Measurements from ENCODE around the gene COL13A1.

The COL13A1 gene

DNA sequence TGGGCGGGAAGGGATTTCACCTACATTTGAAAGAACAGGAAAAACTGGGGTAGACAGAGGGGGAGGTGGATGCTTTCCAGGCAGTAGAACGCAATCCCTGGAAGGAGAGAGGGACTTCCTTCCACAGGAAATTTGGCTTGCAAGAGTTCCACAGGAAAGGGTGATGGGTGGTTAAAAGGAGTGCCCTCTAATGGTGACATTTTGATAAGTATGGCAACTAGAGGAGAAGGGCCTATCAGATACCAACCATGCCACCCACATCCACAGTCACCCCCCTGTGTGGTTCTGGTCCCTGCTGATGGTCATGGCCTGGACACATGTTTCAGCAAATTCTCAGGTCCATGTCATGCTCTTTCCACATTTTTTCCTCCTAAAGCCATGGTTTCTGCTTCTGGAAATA lies 27.1 kb upstream of the COL13A1 start:
- no peaks in the 10 kb centered on the region for H3K36me3 Mint-ChIP-seq
- H3K27me3 Mint-ChIP-seq, result peaks cover 1% of the 10 kb centered on the region
- H3K27ac Mint-ChIP-seq, result no peak overlapping the region
- H3K9me3 Mint-ChIP-seq (ENCODE audit: low read depth), result no peaks in the 10 kb centered on the region
- no peak overlapping the region for H3K4me3 Mint-ChIP-seq
- no peaks in the 10 kb centered on the region for H3K4me1 Mint-ChIP-seq (ENCODE audit: low read depth)

DNA sequence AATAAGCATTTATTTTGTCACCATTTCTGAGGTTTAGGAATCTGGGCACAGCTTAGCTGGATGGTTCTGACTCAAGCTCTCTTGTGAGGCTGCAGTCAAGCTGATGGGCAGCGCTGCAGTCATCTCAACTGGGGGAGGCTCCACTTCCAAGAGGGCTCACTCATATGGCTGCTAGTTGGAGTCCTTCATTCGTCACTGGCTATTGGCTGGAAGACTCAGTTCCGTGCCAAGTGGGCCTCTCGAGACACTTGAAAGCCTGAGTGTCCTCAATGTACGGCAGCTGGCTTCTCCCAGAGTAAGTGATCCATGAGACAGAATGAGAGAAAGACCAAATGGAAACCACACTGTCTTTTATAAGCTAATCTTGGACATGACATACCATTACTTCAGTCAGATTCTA lies 21.6 kb upstream of the COL13A1 start:
- H3K9me3 Mint-ChIP-seq (ENCODE audit: low read depth), result no peaks in the 10 kb centered on the region
- H3K4me1 Mint-ChIP-seq (ENCODE audit: low read depth), result no peaks in the 10 kb centered on the region
- no peaks in the 10 kb centered on the region for H3K36me3 Mint-ChIP-seq
- no peak overlapping the region for H3K4me3 Mint-ChIP-seq
- H3K27ac Mint-ChIP-seq, result no peak overlapping the region
- H3K27me3 Mint-ChIP-seq, result peaks cover 2% of the 10 kb centered on the region

- no peaks in the 10 kb centered on the region for H3K9me3 Mint-ChIP-seq (ENCODE audit: low read depth)
- peaks cover 6% of the 10 kb centered on the region for H3K27me3 Mint-ChIP-seq
- no peaks in the 10 kb centered on the region for H3K4me1 Mint-ChIP-seq (ENCODE audit: low read depth)
Observed at GRCh38 chr10:69781576-69781975, 20.1 kb upstream of the COL13A1 start.

DNA sequence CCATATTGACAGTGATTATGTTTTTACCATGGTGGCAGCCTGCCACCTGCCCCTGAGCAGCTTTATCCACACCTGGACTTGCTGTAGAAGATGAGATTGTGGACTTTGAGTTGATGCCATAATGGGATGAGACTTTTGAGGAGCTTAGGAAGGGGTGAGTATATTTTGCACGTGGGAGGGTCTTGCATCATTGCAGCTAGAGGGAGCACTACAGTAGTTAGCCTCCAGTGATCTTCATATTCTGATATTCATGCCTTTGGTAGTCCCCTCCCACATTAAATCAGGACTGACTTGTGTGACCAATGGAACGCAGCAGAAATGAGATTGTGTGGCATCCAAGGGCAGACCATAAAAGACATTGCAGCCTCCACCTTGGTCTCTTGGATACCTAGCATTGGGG lies 18.2 kb upstream of the COL13A1 start:
- no peaks in the 10 kb centered on the region for H3K4me1 Mint-ChIP-seq (ENCODE audit: low read depth)
- H3K4me3 Mint-ChIP-seq, result no peak overlapping the region
- no peak overlapping the region for H3K27ac Mint-ChIP-seq
- H3K9me3 Mint-ChIP-seq (ENCODE audit: low read depth), result no peaks in the 10 kb centered on the region
- H3K36me3 Mint-ChIP-seq, result no peaks in the 10 kb centered on the region
- peaks cover 6% of the 10 kb centered on the region for H3K27me3 Mint-ChIP-seq

More at GRCh38 chr10:69781576-69781975, 20.1 kb upstream of the COL13A1 start:
- Mint-ChIP-seq H3K36me3 (no peaks in the 10 kb centered on the region), H3K27ac (no peak overlapping the region), H3K4me3 (no peak overlapping the region)

GRCh38 chr10:69786791-69787190 lies 14.9 kb upstream of the COL13A1 start:
- H3K27ac Mint-ChIP-seq, result no peak overlapping the region
- H3K4me1 Mint-ChIP-seq (ENCODE audit: low read depth), result no peaks in the 10 kb centered on the region
- H3K27me3 Mint-ChIP-seq, result peaks cover 5% of the 10 kb centered on the region
- H3K4me3 Mint-ChIP-seq, result no peak overlapping the region
- no peaks in the 10 kb centered on the region for H3K36me3 Mint-ChIP-seq
- H3K9me3 Mint-ChIP-seq (ENCODE audit: low read depth), result no peaks in the 10 kb centered on the region

GRCh38 chr10:69787681-69788080 lies 14.0 kb upstream of the COL13A1 start:
- no peak overlapping the region for H3K27ac Mint-ChIP-seq
- H3K36me3 Mint-ChIP-seq, result peaks cover 2% of the 10 kb centered on the region
- no peaks in the 10 kb centered on the region for H3K9me3 Mint-ChIP-seq (ENCODE audit: low read depth)
- no peaks in the 10 kb centered on the region for H3K4me1 Mint-ChIP-seq (ENCODE audit: low read depth)
- H3K27me3 Mint-ChIP-seq, result peaks cover 6% of the 10 kb centered on the region
- H3K4me3 Mint-ChIP-seq, result no peak overlapping the region

GRCh38 chr10:69789164-69789576 lies 12.5 kb upstream of the COL13A1 start:
- Mint-ChIP-seq H3K27me3 (peaks cover 8% of the 10 kb centered on the region), H3K27ac (no peak overlapping the region), H3K36me3 (peaks cover 2% of the 10 kb centered on the region), H3K4me1 (ENCODE audit: low read depth) (no peaks in the 10 kb centered on the region), H3K9me3 (ENCODE audit: low read depth) (no peaks in the 10 kb centered on the region), H3K4me3 (no peak overlapping the region)

DNA sequence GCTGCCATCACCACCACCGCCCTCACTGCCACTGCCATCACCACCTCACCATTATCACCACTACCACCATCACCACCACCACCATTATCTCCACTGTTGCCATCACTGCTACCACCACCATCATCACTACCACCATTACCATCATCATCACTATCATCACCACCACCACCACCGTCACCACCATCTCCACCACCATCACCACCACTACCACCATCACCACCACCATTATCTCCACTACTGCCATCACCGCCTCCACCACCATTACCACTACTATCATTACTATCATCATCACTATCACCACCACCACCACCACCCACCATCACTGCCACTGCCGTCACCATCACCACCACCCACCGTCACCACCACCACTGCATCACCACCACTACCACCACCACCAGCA lies 9.9 kb upstream of the COL13A1 start:
- Mint-ChIP-seq H3K27me3 (peaks cover 9% of the 10 kb centered on the region), H3K9me3 (ENCODE audit: low read depth) (no peaks in the 10 kb centered on the region), H3K36me3 (peaks cover 2% of the 10 kb centered on the region), H3K4me1 (ENCODE audit: low read depth) (no peaks in the 10 kb centered on the region), H3K27ac (no peak overlapping the region), H3K4me3 (no peak overlapping the region)

- H3K4me1 Mint-ChIP-seq (ENCODE audit: low read depth), result no peaks in the 10 kb centered on the region
- peaks cover 9% of the 10 kb centered on the region for H3K27me3 Mint-ChIP-seq
- peaks cover 2% of the 10 kb centered on the region for H3K36me3 Mint-ChIP-seq
- no peak overlapping the region for H3K4me3 Mint-ChIP-seq
- no peaks in the 10 kb centered on the region for H3K9me3 Mint-ChIP-seq (ENCODE audit: low read depth)
- no peak overlapping the region for H3K27ac Mint-ChIP-seq
Observed at GRCh38 chr10:69792341-69792740, 9.4 kb upstream of the COL13A1 start.

- Mint-ChIP-seq H3K4me1 (ENCODE audit: low read depth) (no peaks in the 10 kb centered on the region), H3K36me3 (peaks cover 2% of the 10 kb centered on the region), H3K4me3 (no peak overlapping the region), H3K9me3 (ENCODE audit: low read depth) (no peaks in the 10 kb centered on the region), H3K27me3 (peaks cover 9% of the 10 kb centered on the region), H3K27ac (no peak overlapping the region)
Observed at GRCh38 chr10:69794673-69795072, 7.0 kb upstream of the COL13A1 start.

DNA sequence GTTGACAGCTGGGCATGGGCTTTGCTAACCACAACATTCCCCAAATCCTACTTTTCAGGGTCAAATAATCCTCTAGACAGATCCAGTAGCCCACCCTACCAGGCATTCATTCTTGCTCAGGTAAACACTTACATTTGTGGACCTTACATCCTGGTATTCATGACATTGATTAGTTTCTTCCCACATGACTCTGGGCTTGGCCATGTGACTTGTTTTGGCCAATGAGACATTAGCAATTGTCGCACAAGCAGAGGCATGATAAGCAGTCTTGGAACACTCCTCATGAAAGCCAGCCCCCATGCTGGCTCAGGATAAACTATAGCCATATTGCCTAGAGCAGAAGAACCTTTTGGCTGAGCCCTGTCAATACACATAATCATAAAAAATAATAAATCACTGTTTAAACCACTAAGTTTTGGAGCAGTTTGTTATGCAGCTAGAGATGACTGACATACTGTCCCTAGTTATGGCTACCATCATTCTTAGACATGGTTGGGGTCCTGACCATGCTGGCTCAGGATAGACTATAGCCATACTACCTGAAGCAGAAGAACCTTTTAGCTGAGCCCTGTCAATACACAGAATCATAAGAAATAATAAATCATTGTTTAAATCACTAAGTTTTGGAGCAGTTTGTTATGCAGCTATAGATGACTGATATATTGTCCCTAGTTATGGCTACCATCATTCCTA lies 6.3 kb upstream of the COL13A1 start:
- Mint-ChIP-seq H3K4me3 (no peak overlapping the region), H3K27ac (no peak overlapping the region), H3K9me3 (ENCODE audit: low read depth) (no peaks in the 10 kb centered on the region), H3K36me3 (peaks cover 2% of the 10 kb centered on the region), H3K27me3 (peaks cover 12% of the 10 kb centered on the region), H3K4me1 (ENCODE audit: low read depth) (no peaks in the 10 kb centered on the region)

DNA sequence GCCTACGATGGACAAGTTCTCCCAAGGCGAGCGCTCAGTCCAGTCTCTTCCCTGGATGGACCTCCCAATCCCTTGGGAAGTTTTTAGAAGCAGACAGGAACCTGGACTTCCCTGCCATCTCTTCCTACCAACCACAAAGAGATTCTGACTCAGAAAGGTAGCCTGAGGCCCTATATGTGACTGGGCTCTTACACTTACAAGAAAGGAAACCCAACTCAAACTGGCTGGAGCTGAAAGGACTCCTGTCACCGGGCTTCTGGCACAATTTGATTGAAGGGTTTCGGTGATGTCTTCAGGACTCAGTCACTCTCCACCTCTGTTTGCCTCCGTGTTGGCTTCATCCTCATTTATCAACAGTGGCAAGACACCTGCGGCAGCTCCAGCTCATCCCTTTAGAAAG lies 3.7 kb upstream of the COL13A1 start:
- H3K36me3 Mint-ChIP-seq, result no peaks in the 10 kb centered on the region
- no peak overlapping the region for H3K4me3 Mint-ChIP-seq
- H3K9me3 Mint-ChIP-seq (ENCODE audit: low read depth), result no peaks in the 10 kb centered on the region
- H3K27me3 Mint-ChIP-seq, result peaks cover 19% of the 10 kb centered on the region
- peaks cover 8% of the 10 kb centered on the region for H3K4me1 Mint-ChIP-seq (ENCODE audit: low read depth)
- no peak overlapping the region for H3K27ac Mint-ChIP-seq

DNA sequence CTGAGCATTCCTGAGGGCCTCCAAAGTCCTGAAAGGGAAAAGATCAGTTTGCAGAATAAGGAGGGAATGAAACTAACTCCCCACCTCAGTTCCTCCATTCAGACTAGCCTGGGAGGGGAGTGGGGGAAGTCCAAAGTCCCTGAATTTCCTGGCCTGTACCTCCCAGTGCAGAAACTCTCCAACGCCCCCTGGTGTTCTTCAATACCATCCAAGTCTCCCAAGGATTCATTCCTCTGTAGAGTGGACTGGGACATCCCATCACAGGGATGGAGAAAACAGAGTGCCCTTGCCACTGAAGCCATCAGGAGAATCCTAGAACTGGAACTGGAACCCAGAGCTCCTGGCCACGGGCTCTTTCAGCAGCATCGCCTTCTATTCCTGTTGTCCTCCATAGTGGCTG lies 1.6 kb upstream of the COL13A1 start:
- H3K4me3 Mint-ChIP-seq, result no peak overlapping the region
- no peaks in the 10 kb centered on the region for H3K9me3 Mint-ChIP-seq (ENCODE audit: low read depth)
- H3K4me1 Mint-ChIP-seq (ENCODE audit: low read depth), result peaks cover 10% of the 10 kb centered on the region
- no peak overlapping the region for H3K27ac Mint-ChIP-seq
- peaks cover 29% of the 10 kb centered on the region for H3K27me3 Mint-ChIP-seq
- H3K36me3 Mint-ChIP-seq, result no peaks in the 10 kb centered on the region

DNA sequence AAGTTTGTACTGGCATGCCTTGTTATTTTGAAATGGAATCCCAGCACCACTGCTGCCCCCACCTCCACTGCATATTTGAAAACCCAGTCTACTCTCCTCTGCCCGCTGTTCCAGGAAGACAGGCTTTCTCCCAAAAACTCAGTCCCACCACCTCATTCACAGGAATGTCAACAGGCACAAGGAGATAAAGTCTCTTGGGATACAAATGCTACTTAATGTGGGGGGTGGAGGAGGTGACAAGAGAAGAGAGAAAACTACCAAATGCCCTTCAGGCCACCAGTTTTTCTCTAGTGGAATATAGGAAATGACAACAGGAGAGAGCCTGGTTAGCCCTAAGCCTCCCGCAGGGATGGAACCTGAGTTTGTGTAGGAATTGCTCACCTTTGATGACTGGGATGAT lies 1.0 kb upstream of the COL13A1 start:
- peaks cover 10% of the 10 kb centered on the region for H3K4me1 Mint-ChIP-seq (ENCODE audit: low read depth)
- H3K36me3 Mint-ChIP-seq, result no peaks in the 10 kb centered on the region
- H3K27ac Mint-ChIP-seq, result no peak overlapping the region
- H3K27me3 Mint-ChIP-seq, result peaks cover 29% of the 10 kb centered on the region
- H3K9me3 Mint-ChIP-seq (ENCODE audit: low read depth), result no peaks in the 10 kb centered on the region
- H3K4me3 Mint-ChIP-seq, result peak overlapping the region; percentile 17

DNA sequence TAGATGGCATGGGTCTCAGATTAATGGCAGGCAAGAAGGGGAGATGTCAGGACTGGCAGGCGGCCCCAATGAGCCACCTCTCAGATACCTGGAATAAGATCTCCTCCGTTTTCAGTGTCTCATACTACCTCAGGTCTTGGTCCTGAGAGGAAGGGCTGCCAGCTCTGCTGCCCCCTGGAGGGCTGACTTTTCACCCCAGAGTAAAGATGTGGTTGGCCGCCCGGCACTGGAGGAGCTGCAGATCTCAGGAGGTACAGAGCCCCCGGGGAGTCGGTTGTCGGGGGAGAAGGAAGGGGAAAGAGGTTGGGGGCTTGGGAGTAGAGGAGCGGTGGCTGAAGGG lies 642 bp upstream of the COL13A1 start:
- H3K36me3 Mint-ChIP-seq, result no peaks in the 10 kb centered on the region
- no peaks in the 10 kb centered on the region for H3K9me3 Mint-ChIP-seq (ENCODE audit: low read depth)
- H3K4me3 Mint-ChIP-seq, result peak overlapping the region; percentile 70
- peaks cover 29% of the 10 kb centered on the region for H3K27me3 Mint-ChIP-seq
- H3K4me1 Mint-ChIP-seq (ENCODE audit: low read depth), result peaks cover 10% of the 10 kb centered on the region
- H3K27ac Mint-ChIP-seq, result no peak overlapping the region

GRCh38 chr10:69802424-69803161 lies 887 bp downstream of the COL13A1 start:
- H3K9me3 Mint-ChIP-seq (ENCODE audit: low read depth), result no peaks in the 10 kb centered on the region
- H3K4me3 Mint-ChIP-seq, result no peak overlapping the region
- no peaks in the 10 kb centered on the region for H3K36me3 Mint-ChIP-seq
- H3K4me1 Mint-ChIP-seq (ENCODE audit: low read depth), result peaks cover 10% of the 10 kb centered on the region
- H3K27me3 Mint-ChIP-seq, result peaks cover 24% of the 10 kb centered on the region
- no peak overlapping the region for H3K27ac Mint-ChIP-seq

Measured in activated naive CD8-positive, alpha-beta T cell (primary cell).